ENCODE results near the gene NADK2.
"Not testable (repeated sequence)": the region's sequence is repeated elsewhere in the genome, so short reads cannot be mapped to it uniquely, and the experiment has no call there.

Gene NADK2, protein sequence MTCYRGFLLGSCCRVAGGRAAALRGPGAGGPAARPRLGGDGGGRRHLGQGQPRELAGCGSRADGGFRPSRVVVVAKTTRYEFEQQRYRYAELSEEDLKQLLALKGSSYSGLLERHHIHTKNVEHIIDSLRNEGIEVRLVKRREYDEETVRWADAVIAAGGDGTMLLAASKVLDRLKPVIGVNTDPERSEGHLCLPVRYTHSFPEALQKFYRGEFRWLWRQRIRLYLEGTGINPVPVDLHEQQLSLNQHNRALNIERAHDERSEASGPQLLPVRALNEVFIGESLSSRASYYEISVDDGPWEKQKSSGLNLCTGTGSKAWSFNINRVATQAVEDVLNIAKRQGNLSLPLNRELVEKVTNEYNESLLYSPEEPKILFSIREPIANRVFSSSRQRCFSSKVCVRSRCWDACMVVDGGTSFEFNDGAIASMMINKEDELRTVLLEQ

GRCh38 chr5:36241631-36242533 is at the start of gene NADK2:
TSS of gene NADK2 (minus strand) at chr5:36241925. CDS start at chr5:36241798, 127 bp downstream.
- peak; percentile 98 for DNase-seq

GRCh38 chr5:36285837-36286615 is 44.3 kb upstream of the NADK2 start:
- no peak for DNase-seq

- not testable (repeated sequence) for DNase-seq
Observed at GRCh38 chr5:36283775-36284174, 42.0 kb upstream of the NADK2 start.

- no peak for DNase-seq
Observed at GRCh38 chr5:36281626-36282025, 39.9 kb upstream of the NADK2 start.

- no peak for DNase-seq
Observed at GRCh38 chr5:36279054-36279698, 37.5 kb upstream of the NADK2 start.

- DNase-seq = no peak
Observed at GRCh38 chr5:36277521-36278176, 35.9 kb upstream of the NADK2 start.

- no peak for DNase-seq
Observed at GRCh38 chr5:36276864-36277263, 35.1 kb upstream of the NADK2 start.

- DNase-seq = no peak
Observed at GRCh38 chr5:36273809-36274526, 32.2 kb upstream of the NADK2 start.

- DNase-seq = no peak
Observed at GRCh38 chr5:36272136-36272690, 30.5 kb upstream of the NADK2 start.

- DNase-seq = no peak
Observed at GRCh38 chr5:36270876-36271575, 29.3 kb upstream of the NADK2 start.

DNA sequence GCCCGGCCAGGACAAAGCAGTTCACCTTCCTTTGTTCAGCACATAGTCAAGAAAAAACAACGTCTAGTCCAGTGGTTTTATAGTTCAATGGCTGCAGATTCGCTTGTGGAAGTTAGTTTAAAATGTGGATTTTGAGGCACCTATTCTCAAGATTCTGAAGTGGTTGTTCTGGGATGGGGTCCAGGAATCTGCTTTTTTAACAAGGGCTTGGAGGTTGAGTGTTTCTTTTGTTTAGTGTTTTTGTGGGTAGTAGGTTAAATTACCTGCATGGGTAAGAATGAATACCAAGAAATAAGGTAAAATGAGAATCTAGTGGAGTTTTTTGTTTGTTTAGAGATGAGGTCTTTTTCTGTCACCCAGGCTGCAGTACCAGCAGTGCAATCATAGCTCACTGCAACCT is 28.4 kb upstream of the NADK2 start:
- no peak for DNase-seq

- no peak for DNase-seq
Observed at GRCh38 chr5:36269478-36269877, 27.8 kb upstream of the NADK2 start.

DNA sequence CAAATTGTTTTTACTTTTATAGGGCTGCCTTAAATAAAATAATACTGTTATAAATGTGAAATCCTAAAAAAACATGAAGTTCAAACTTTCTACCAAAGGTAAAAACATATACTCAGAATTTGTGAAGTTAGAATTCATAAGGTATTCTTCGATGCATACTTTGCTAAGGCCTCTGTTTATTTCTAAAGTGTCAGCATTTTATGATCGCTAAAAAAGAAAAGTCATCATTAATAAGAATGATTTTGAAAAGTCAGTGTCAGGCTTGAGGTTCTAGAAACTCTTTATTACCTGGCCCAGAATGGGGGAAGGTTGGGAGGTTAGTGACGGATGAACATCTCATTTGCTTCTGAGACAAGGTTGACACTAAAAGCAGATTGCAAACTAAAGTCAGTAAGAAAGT is 26.2 kb upstream of the NADK2 start:
- DNase-seq = no peak

GRCh38 chr5:36264202-36264760 is 22.6 kb upstream of the NADK2 start:
- no peak for DNase-seq

- DNase-seq = no peak
Observed at GRCh38 chr5:36261186-36261585, 19.5 kb upstream of the NADK2 start.

GRCh38 chr5:36253575-36253974 is 11.8 kb upstream of the NADK2 start:
- DNase-seq = no peak

DNA sequence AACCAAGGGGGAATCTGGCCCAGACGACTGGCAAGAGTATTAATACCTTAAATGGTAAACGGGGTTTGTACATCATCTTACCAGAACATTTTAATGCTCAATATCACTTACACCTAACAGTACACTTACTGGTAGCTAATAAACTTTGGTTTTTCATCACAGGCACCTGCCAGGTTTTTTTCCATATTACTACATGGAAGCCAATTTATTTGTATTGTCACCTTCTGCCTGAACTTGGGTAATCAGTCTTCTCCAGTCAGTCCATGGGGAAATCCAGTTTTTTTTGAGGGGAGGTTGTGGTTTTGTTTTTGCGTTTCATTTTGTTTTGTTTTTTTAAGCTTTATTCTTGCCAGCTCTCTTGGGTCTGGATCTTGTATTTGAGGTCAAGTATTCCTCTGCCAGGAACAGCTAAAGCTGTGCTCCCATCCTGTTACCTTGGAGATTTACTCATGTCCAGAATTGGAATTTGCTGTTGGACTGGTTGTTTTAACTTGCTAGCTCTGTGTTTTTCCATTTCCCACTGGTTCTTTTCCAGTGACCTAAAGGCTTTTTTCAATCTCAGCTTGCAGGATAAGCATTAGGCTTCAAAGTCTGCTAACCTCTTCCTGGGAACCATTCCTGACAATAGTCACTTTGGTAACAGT is 11.1 kb upstream of the NADK2 start:
- no peak for DNase-seq

- no peak for DNase-seq
Observed at GRCh38 chr5:36251218-36251617, 9.5 kb upstream of the NADK2 start.

DNA sequence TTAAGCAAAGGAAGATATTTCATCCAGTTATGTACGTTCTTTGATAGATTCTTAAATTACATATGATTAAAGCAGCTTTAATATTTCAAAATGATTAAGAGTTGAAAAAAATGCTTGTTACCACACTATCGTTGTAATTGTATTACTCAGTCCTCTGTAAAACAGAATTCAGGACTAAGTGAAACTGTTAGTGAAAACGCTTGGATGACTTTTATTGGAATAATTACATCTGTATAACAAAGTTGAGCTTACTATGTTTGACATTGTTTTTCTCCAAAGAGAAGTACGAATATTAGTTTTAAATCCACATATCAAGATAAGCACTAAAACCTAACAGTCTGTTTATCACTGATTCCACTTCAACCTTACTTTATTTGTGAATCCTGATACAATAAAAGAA is 8.7 kb upstream of the NADK2 start:
- no peak for DNase-seq

All from NCI-H774 (cell line).